Endothelial cell of umbilical vein (primary cell): ENCODE data around the gene SUGCT. TPM values are rescaled to one million over a fixed set of nuclear protein-coding genes. Genes with fewer than 3 reads are reported as not detected.

ENCODE experiments used
- BruUV-seq: library from RNA; stranded (reverse); fragments of 400-500 nt; replicated peaks from 2 replicates; lab custom pipeline; 2021; lab: Mats Ljungman, UMichigan
- CTCF ChIA-PET: fragments of 300-600, 350-600 bp; sonication (Branson Sonifier 250); formaldehyde crosslinking; loops from one replicate; lab custom pipeline; 2021; ENCODE audit warnings: antibody characterized with exemption, inconsistent platforms; lab: Charles Lee
- POLR2A ChIA-PET: fragments of 300-600, 350-600 bp; sonication (Branson Sonifier 250); formaldehyde crosslinking; loops from one replicate; lab custom pipeline; 2021; ENCODE audit warnings: antibody characterized with exemption, inconsistent platforms; lab: Charles Lee
- DNase-seq: peaks from one replicate; pipeline ENCODE4 v3.0.0-alpha.2; 2011; ENCODE audit warnings: low read depth, low spot score
- FAIRE-seq: peaks from 2 replicates; lab custom pipeline; 2011; peaks lifted over from hg19 to GRCh38; lab: Jason Lieb, UNC
- H2AFZ ChIP-seq: 2 replicates; pipeline ENCODE4 v1.6.0; 2012; ENCODE audit warnings: low read depth, low read length, control low read depth, inconsistent platforms
- H3K27ac ChIP-seq: 2 replicates; pipeline ENCODE4 v1.5.1; 2011; ENCODE audit warnings: low read depth, mild to moderate bottlenecking, control low read depth, low read length, moderate library complexity; ENCODE audit not compliant: insufficient read depth
- H3K27me3 ChIP-seq, 2 experiments: 2 replicates each; pipeline versions ENCODE4 v1.6.0 to v1.6.1; 2011; ENCODE audit warnings: low read length in 2 of 2, mixed read lengths in 1 of 2; ENCODE audit not compliant: control insufficient read depth in 2 of 2, insufficient read depth in 2 of 2
- H3K36me3 ChIP-seq, 2 experiments: 2 replicates in 1 of 2; 3 replicates in 1 of 2; pipeline ENCODE4 v1.5.1; 2011; ENCODE audit warnings: low read length in 2 of 2, mild to moderate bottlenecking in 1 of 2, moderate library complexity in 1 of 2; ENCODE audit not compliant: control insufficient read depth in 2 of 2, insufficient read depth in 2 of 2; ENCODE audit errors: extremely low read depth in 1 of 2
- H3K4me1 ChIP-seq: 3 replicates; pipeline ENCODE4 v1.5.1; 2011; ENCODE audit warnings: mild to moderate bottlenecking, low read length; ENCODE audit not compliant: control insufficient read depth, insufficient read depth; ENCODE audit errors: extremely low read depth
- H3K4me2 ChIP-seq: 2 replicates; pipeline ENCODE4 v1.6.1; 2011; ENCODE audit warnings: low read length, control low read depth, mixed read lengths; ENCODE audit not compliant: insufficient read depth
- H3K4me3 ChIP-seq, 3 experiments: fragments of 200-600 bp in 1 of 3; sonication (generic), shearing (Covaris generic) in 1 of 3; replicated peaks in 1 of 3; 2 replicates each; pipeline ENCODE4 v1.5.1; 2011 to 2016; ENCODE audit warnings: control low read depth in 3 of 3, low read length in 3 of 3, mild to moderate bottlenecking in 2 of 3, inconsistent platforms in 1 of 3, low read depth in 1 of 3, moderate library complexity in 1 of 3; ENCODE audit not compliant: insufficient read depth in 1 of 3
- H3K79me2 ChIP-seq: 2 replicates; pipeline ENCODE4 v1.6.0; 2012; ENCODE audit warnings: low read length, inconsistent platforms; ENCODE audit not compliant: control insufficient read depth, insufficient read depth
- H3K9ac ChIP-seq: replicated peaks from 2 replicates; pipeline ENCODE3; 2011; ENCODE audit warnings: low read length, control low read depth; ENCODE audit not compliant: insufficient read depth; ENCODE audit errors: extremely low read depth
- H3K9me1 ChIP-seq: replicated peaks from 3 replicates; pipeline ENCODE4 v1.6.0; 2011; ENCODE audit warnings: mild to moderate bottlenecking, low read length; ENCODE audit not compliant: control insufficient read depth, insufficient read depth; ENCODE audit errors: extremely low read depth
- H3K9me3 ChIP-seq: replicated peaks from 2 replicates; pipeline ENCODE4 v1.5.1; 2012; ENCODE audit warnings: low read length, inconsistent platforms; ENCODE audit not compliant: control insufficient read depth, insufficient read depth
- H4K20me1 ChIP-seq: replicated peaks from 2 replicates; pipeline ENCODE3; 2011; ENCODE audit warnings: mild to moderate bottlenecking, low read length; ENCODE audit not compliant: control insufficient read depth, insufficient read depth; ENCODE audit errors: extremely low read depth
- EZH2 ChIP-seq: IDR thresholded peaks from 2 replicates; pipeline ENCODE4 v1.6.1; 2012; ENCODE audit warnings: borderline replicate concordance, low read depth, mild to moderate bottlenecking, moderate library complexity, low read length, inconsistent platforms; ENCODE audit not compliant: severe bottlenecking
- FOS ChIP-seq: IDR thresholded peaks from 2 replicates; pipeline ENCODE4 v1.6.1; 2011; ENCODE audit warnings: mild to moderate bottlenecking, low read length, moderate library complexity, borderline replicate concordance; ENCODE audit not compliant: insufficient read depth
- GATA2 ChIP-seq: IDR thresholded peaks from 2 replicates; pipeline ENCODE4 v1.7.0; 2011; ENCODE audit warnings: low read depth, mild to moderate bottlenecking, moderate library complexity, mixed read lengths, low read length; ENCODE audit not compliant: insufficient read length, insufficient read depth
- JUN ChIP-seq: IDR thresholded peaks from 2 replicates; pipeline ENCODE4 v1.6.1; 2011; ENCODE audit warnings: borderline replicate concordance, low read depth; ENCODE audit not compliant: insufficient read length, insufficient read depth
- MAX ChIP-seq: IDR thresholded peaks from 2 replicates; pipeline ENCODE4 v1.6.1; 2011; ENCODE audit not compliant: insufficient read depth, insufficient read length
- MYC ChIP-seq: IDR thresholded peaks from one replicate; pipeline ENCODE4 v1.6.1; 2011; ENCODE audit warnings: mild to moderate bottlenecking, low read depth, low read length
- POLR2A ChIP-seq: IDR thresholded peaks from 2 replicates; pipeline ENCODE4 v1.6.1; 2012; ENCODE audit warnings: low read depth, mild to moderate bottlenecking, control low read depth, low read length
- POLR2AphosphoS5 ChIP-seq: IDR thresholded peaks from 2 replicates; pipeline ENCODE4 v1.6.1; 2012; ENCODE audit warnings: low read depth, mild to moderate bottlenecking, control low read depth, low read length, moderate library complexity; ENCODE audit not compliant: insufficient read depth
- dilution Hi-C: fragments of 300-500 bp; cut with MboI; formaldehyde crosslinking; loops from one replicate; pipeline ENCODE4 v1.15.0; 2019; ENCODE audit warnings: low sequenced_read_pairs; ENCODE audit not compliant: extremely low pct_ligation_motif_present
- intact Hi-C: fragments of 100-400 bp; cut with micrococcal nuclease; formaldehyde crosslinking; loops from one replicate; pipeline ENCODE4 v1.10.0; 2022
- polyA plus RNA-seq, 4 experiments: library from polyadenylated mRNA; depleted of rRNA in 3 of 4; stranded (reverse) in 3 of 4; unstranded in 1 of 4; fragments of >200 nt; gene quantifications; 2 replicates each; pipeline versions ENCODE4 v1.2.1 to v1.2.3, GENCODE V29; 2011 to 2012; ENCODE audit warnings: missing spikeins in 1 of 4
- total RNA-seq: library from RNA; stranded (reverse); gene quantifications from 2 replicates; pipeline ENCODE4 v1.2.3, GENCODE V29; 2021
- TF ChIP-seq, protein P1 (sequence below), 2 donors: IDR thresholded peaks; 1 replicate in 1 of 2; 2 replicates in 1 of 2; pipeline ENCODE4 v1.5.1; 2011; ENCODE audit warnings: low read length in 2 of 2, mild to moderate bottlenecking in 2 of 2, moderate library complexity in 2 of 2, control low read depth in 1 of 2, inconsistent platforms in 1 of 2, low read depth in 1 of 2; ENCODE audit not compliant: insufficient read depth in 1 of 2; ENCODE audit errors: extremely low read depth in 1 of 2

Gene SUGCT
- total and polyA plus RNA-seq, 2 donors (not counting 3 experiments of a cell fraction or from before 2014, with no cell fraction given) = 1.2 to 1.4 TPM

- dilution Hi-C loops (no loop called here), intact Hi-C loops (no loop called here)
- no peaks in the 10 kb centered on the region for H3K79me2 ChIP-seq
- H3K27ac ChIP-seq = no peak overlapping the region
- no peaks in the 10 kb centered on the region for H3K9me1 ChIP-seq
- no peak overlapping the region for H3K4me2 ChIP-seq
- POLR2A ChIA-PET = no interaction called here
- no peaks in the 10 kb centered on the region for H3K36me3 ChIP-seq
- no peak overlapping the region for H2AFZ ChIP-seq
- peaks cover 6% of the 10 kb centered on the region for H3K4me1 ChIP-seq
- H3K9ac ChIP-seq = no peak overlapping the region
- FAIRE-seq (no peak), DNase-seq (no peak)
- TF ChIP-seq FOS (no peak), POLR2A (no peak), GATA2 (no peak), EZH2 (no peak), JUN (no peak), MYC (no peak), POLR2AphosphoS5 (no peak), MAX (no peak)
- TF ChIP-seq, protein P1, sequence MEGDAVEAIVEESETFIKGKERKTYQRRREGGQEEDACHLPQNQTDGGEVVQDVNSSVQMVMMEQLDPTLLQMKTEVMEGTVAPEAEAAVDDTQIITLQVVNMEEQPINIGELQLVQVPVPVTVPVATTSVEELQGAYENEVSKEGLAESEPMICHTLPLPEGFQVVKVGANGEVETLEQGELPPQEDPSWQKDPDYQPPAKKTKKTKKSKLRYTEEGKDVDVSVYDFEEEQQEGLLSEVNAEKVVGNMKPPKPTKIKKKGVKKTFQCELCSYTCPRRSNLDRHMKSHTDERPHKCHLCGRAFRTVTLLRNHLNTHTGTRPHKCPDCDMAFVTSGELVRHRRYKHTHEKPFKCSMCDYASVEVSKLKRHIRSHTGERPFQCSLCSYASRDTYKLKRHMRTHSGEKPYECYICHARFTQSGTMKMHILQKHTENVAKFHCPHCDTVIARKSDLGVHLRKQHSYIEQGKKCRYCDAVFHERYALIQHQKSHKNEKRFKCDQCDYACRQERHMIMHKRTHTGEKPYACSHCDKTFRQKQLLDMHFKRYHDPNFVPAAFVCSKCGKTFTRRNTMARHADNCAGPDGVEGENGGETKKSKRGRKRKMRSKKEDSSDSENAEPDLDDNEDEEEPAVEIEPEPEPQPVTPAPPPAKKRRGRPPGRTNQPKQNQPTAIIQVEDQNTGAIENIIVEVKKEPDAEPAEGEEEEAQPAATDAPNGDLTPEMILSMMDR (IDR thresholded peaks at IDR 0.05; ENCODE audit: extremely low read depth in 1 of 2, insufficient read depth in 1 of 2, low read depth in 1 of 2, low read length in 2 of 2) = no peak
- CTCF ChIA-PET = no interaction called here
- H3K9me3 ChIP-seq = no peaks in the 10 kb centered on the region
- no peak overlapping the region for H3K4me3 ChIP-seq
- no peaks in the 10 kb centered on the region for H3K27me3 ChIP-seq
- no TSS peak for BruUV-seq
- no peaks in the 10 kb centered on the region for H4K20me1 ChIP-seq
Observed at GRCh38 chr7:40843338-40843985, 708.7 kb downstream of the SUGCT start.
